Measurements from ENCODE around the gene PACS2.

DNA sequence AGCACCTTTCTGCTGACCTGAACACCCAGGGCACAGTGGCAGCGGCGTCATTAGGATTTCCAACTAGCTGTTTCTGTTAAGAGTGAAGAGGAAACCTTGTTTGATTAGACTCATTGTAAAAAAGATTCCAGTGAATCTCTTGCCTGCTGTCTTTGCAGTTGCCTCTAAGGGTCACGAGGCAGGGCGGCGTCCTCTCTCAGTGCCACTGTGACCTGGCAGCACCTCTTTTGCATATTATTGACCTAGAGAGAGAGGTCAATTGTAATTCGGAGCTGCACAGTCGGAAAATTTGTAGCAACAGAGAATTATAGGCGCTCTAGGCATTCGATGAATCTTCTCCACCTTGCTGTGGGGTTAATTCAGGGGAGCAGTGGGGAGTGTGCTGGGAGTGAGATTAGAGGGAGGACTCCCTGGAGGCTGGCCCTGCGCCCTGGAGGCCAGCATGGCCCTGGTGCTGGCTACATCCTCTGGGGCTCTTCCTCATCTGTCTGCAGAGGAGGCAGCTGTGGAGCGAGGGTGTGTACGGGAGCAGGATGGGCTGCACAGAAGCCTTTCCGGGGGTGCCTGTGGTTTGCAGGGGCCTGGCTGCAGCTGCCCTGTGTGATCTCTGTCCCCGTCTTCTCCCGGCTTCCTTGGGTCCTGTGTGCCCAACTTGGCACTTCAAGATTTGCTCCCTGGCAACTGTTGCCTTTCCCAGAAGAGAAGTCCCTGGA is 14.3 kb downstream of the PACS2 start:
- TF ChIP-seq POLR2A (IDR thresholded peaks at IDR 0.05; ENCODE audit: low read depth, low read length) (no peak), NFE2L2 (IDR thresholded peaks at IDR 0.05; ENCODE audit: low read depth, low read length) (no peak), SMC3 (IDR thresholded peaks at IDR 0.05; ENCODE audit: low read depth, low read length) (no peak), CTCF (conservative IDR thresholded peaks at IDR 0.05; ENCODE audit: low read depth, low read length) (no peak), MAFK (IDR thresholded peaks at IDR 0.05; ENCODE audit: low read depth, low read length) (no peak), RFX5 (IDR thresholded peaks at IDR 0.05; ENCODE audit: low read depth, low read length) (no peak)
- TF ChIP-seq, protein P1, sequence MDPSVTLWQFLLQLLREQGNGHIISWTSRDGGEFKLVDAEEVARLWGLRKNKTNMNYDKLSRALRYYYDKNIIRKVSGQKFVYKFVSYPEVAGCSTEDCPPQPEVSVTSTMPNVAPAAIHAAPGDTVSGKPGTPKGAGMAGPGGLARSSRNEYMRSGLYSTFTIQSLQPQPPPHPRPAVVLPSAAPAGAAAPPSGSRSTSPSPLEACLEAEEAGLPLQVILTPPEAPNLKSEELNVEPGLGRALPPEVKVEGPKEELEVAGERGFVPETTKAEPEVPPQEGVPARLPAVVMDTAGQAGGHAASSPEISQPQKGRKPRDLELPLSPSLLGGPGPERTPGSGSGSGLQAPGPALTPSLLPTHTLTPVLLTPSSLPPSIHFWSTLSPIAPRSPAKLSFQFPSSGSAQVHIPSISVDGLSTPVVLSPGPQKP (IDR thresholded peaks at IDR 0.05; ENCODE audit: borderline replicate concordance, low read depth, low read length), result no peak

Measured in IMR-90 (cell line).